ENCODE measurements around the gene DYRK3.

DNA sequence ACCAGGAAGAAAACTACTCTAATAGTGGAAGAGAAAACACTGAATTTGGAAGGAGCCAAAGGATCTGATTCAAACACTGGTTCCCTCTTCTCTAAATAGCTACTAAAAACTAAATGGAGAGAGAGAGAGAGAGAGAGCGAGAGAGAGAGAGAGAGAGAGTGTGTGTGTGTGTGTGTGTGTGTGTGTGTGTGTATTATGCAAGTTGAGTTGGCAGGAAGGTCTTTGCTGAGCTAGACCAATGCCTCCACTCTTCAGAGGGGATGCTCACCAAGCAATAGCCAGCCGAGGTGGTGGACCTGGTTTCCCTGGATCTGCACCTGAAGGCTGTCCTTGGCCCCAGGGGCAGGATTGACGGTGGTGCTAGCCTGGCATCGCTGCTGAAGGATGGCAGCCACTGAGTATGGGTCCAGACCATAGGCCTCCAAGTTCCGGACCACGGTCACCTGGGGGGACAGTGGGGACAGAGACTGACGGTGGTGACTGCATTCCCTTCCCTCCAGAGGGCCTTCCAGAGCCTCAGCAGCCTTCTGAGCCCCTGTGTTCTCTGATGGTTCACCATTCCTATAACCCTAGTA is 41.9 kb upstream of the DYRK3 start:
- TF ChIP-seq, protein P1, sequence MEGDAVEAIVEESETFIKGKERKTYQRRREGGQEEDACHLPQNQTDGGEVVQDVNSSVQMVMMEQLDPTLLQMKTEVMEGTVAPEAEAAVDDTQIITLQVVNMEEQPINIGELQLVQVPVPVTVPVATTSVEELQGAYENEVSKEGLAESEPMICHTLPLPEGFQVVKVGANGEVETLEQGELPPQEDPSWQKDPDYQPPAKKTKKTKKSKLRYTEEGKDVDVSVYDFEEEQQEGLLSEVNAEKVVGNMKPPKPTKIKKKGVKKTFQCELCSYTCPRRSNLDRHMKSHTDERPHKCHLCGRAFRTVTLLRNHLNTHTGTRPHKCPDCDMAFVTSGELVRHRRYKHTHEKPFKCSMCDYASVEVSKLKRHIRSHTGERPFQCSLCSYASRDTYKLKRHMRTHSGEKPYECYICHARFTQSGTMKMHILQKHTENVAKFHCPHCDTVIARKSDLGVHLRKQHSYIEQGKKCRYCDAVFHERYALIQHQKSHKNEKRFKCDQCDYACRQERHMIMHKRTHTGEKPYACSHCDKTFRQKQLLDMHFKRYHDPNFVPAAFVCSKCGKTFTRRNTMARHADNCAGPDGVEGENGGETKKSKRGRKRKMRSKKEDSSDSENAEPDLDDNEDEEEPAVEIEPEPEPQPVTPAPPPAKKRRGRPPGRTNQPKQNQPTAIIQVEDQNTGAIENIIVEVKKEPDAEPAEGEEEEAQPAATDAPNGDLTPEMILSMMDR (IDR thresholded peaks at IDR 0.05; ENCODE audit: low read depth, low read length, poor library complexity, severe bottlenecking): no peak
- no peak for TF ChIP-seq EZH2phosphoT487 (IDR thresholded peaks at IDR 0.05; ENCODE audit: borderline replicate concordance, low read length)
